ENCODE data around the gene EFCAB9.
"Not testable (repeated sequence)": the region's sequence is repeated elsewhere in the genome, so short reads cannot be mapped to it uniquely, and the experiment has no call there.

Gene EFCAB9

GRCh38 chr5:172193872-172194271 is at the start of gene EFCAB9:
Gene EFCAB9 (plus strand): TSS chr5:172194172. CDS start chr5:172194173, 1 bp downstream.
- no peak for DNase-seq

GRCh38 chr5:172144291-172144815 is 49.6 kb upstream of the EFCAB9 start:
- no peak for DNase-seq

- DNase-seq: no peak
Observed at GRCh38 chr5:172144931-172145869, 48.8 kb upstream of the EFCAB9 start.

- no peak for DNase-seq
Observed at GRCh38 chr5:172145870-172146747, 47.9 kb upstream of the EFCAB9 start.

GRCh38 chr5:172146748-172147092 is 47.3 kb upstream of the EFCAB9 start:
- DNase-seq: no peak

GRCh38 chr5:172147857-172148256 is 46.1 kb upstream of the EFCAB9 start:
- DNase-seq: no peak

DNA sequence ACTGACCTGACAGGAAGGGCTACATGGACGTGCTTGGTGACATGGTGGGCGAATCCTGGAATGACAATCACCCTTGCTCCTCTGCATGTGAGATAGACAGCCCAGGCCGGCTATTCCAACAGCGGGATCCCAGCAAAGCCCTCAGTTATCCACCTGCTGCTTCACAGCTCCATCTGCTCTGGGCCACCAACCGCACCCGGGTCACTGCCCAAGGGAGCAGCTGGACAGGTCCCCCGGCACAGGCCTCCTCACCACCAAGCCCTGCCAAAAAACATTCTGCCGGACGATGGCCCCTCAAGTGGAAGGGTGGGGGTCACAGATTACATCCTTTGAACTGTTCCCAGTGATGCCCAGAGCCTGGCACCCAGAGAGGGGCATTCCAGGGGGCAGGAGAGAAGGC is 45.6 kb upstream of the EFCAB9 start:
- DNase-seq: no peak

DNA sequence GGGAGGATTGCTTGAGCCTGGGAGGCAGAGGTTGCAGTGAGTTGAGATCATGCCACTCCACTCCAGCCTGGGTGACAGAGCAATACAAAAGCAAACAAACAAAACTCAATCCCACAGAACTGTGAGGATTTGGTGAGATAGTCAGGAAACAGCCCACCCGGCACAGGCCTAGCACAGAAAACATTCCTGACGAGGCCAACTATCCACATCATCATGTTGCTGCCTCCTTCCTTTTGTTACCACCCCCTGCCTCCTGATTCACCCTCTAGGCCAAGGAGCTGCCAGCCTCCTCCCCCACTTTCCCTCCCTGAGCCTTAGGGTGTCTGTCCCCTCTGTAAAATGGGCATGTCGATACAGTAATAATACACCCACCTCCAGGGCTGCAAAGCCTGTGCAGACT is 44.9 kb upstream of the EFCAB9 start:
- no peak for DNase-seq

DNA sequence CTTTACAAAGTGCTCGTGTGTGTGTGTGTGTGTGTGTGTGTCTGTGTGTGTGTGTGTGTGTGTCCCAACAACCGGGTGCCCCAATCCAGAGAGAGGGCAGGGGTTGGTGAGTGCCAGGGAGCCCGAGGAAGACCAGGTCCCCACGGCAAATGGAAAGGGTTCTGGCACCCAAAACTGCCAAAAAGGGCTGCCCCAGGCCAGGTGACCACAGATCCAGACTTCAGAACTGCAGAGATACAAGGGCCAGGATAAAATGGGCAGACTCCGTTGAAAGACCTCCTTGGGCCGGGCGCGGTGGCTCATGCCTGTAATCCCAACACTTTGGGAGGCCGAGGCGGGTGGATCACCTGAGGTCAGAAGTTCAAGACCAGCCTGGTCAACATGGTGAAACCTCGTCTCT is 44.5 kb upstream of the EFCAB9 start:
- DNase-seq: not testable (repeated sequence)

DNA sequence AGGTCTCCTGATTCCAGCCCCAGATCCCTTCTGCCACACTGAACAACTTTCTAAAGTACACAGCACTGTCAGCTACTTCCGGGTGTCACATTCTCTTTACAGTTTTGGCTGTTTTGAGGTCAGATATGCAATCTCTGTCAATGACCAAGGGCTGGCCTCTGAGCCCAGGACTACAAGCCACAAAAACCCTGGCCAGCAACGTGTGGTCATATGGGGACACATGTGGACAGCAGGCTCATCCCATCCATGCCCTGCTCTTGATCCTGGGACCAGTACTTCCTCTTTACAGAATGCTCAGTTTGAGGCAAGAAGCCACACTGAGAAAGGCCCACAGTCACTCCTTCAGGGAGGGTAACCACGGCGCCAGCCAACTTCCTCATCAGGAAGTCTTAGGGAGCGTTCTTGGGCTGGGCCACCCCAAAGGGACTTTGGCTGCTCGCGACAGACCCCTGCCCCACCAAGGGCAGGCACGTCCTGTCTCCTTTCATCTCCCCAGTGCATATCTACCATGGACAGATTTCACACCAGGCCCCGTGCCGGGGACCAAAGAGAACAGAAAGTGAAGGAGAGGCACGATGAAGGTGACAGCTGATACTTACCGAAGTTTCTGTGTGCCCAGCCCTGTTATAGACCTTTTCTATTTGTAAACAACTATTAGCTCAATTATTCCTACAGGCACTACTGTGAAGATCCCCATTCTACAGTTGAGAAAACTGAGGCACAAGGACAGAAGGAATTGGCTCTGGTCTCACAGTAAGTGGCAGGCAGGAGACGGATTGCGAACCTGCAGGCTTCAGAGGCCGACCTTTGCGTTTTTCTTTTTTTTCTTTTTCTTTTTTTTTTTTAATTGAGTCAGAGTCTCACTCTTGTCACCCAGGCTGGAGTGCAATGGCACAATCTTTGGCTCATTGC is 43.2 kb upstream of the EFCAB9 start:
- peak; percentile 82 for DNase-seq

DNA sequence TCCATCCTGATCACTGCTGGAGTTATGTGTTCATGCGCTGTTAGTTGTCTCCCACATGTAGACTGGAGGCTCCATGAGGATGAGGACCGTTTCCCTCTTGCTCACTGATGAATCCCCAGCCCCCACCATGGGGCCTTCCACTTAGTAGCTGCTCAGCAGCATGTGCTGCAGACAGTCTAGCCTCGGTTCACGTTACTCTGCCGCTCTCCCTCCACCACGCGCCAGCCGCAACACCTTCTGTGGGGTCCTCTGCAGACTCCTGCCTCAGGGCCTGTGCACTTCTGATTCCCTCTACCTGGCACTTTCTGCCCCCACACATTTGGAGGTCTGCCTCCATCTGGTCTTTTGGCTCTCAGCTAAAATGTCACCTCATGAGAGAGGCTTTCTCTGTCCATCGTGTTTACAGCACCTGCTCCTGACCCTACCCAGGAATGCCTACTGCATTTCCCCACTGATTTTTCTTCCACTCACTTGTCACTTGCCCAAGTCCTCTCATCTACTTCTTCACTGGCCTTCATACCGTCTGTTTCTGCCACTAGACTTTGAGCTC is 42.2 kb upstream of the EFCAB9 start:
- DNase-seq: no peak

GRCh38 chr5:172153695-172154094 is 40.3 kb upstream of the EFCAB9 start:
- DNase-seq: no peak

DNA sequence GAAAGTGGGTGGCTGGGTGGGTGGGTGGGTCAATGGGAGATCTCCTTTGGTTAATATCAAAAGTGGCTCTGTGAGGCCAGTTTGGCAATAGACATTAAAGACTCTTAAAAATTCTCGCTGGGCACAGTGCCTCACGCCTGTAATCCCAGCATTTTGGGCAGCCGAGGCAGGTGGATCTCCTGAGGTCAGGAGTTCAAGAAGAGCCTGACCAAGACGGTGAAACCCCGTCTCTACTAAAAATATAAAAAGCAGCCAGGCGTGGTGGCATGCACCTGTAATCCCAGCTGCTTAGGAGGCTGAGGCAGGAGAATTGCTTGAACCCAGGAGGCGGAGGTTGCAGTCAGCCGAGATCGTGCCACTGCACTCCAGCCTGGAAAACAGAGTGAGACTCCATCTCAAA is 38.9 kb upstream of the EFCAB9 start:
- not testable (repeated sequence) for DNase-seq

- DNase-seq: no peak
Observed at GRCh38 chr5:172156541-172156994, 37.4 kb upstream of the EFCAB9 start.

DNA sequence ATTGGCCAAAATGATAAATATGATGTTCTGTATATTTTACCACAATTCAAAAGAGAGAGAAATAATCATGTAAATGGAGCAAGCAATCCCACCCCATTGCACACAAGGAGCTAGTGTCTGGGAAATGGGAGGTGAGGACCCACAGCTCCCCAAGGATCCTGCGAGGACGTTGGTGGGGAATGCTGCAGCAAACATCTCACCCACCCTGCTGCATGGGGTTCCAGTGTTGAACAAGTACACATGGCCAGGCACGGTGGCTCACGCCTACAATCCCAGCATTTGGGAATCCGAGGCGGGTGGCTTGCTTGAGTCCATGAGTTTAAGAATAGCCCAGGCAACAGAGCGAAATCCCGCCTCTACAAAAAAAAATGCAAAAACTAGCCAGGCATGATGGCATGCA is 35.0 kb upstream of the EFCAB9 start:
- DNase-seq: no peak

DNA sequence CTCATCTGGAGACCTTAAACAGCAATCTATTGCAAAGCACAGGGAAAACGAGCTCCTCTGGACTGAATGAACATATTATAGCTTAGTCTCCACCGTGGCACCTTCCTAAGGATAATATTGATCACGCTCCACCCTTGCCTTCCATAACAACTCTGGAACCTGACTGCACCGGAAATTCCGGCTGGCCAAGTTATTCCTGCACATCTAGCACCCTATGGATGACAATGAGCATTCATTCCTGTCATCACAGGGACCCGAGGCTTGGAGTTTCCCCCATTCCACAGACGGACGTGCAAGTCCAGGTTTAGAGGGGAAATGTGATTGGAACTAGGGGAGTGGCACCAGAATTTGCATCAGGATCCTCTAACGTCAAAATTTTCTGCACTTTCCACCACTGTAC is 33.5 kb upstream of the EFCAB9 start:
- DNase-seq: no peak

GRCh38 chr5:172162323-172162986 is 31.5 kb upstream of the EFCAB9 start:
- no peak for DNase-seq

GRCh38 chr5:172162987-172163343 is 31.0 kb upstream of the EFCAB9 start:
- DNase-seq: no peak

GRCh38 chr5:172163346-172163745 is 30.6 kb upstream of the EFCAB9 start:
- DNase-seq: no peak

- no peak for DNase-seq
Observed at GRCh38 chr5:172164769-172165212, 29.2 kb upstream of the EFCAB9 start.

DNA sequence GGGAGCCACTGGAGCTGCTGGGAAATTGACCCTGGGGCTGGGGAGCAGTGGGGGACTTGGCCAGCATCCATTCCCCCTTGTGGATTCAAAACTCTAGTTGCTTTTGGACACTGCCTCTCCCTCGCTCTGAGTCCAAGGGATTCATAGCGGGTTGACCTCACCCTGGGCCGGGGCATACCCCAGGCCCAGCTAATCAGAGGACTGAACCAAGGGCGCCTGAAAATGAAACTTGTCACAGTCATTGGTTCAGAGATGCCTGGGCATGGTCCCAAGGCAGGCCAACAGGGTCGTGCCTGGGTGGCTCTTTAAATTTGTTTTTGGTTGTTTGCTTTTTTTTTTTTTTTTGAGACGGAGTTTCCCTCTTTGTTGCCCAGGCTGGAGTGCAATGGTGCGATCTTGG is 28.5 kb upstream of the EFCAB9 start:
- DNase-seq: no peak
